B cell (primary cell): ENCODE measurements around the gene PDE4C. TPM values are rescaled to one million over a fixed set of nuclear protein-coding genes. Genes with fewer than 3 reads are reported as not detected.
"Not testable (repeated sequence)": the region's sequence is repeated elsewhere in the genome, so short reads cannot be mapped to it uniquely, and the experiment has no call there.

ENCODE experiments used
- ATAC-seq: fragments of 200-7000 bp; cut with Tn5 transposase; one replicate; pipeline ENCODE4 v1.10.0; 2021; ENCODE audit warnings: low read depth, mild to moderate bottlenecking, moderate number of reproducible peaks, moderate library complexity
- CTCF ChIA-PET: fragments of 350-600 bp; sonication (Branson Sonifier 250); formaldehyde crosslinking; loops from one replicate; lab custom pipeline; 2021; ENCODE audit warnings: antibody characterized with exemption, inconsistent platforms; lab: Charles Lee
- POLR2A ChIA-PET: fragments of 350-600 bp; sonication (Branson Sonifier 250); formaldehyde crosslinking; loops from one replicate; lab custom pipeline; 2021; ENCODE audit warnings: antibody characterized with exemption; lab: Charles Lee
- DNase-seq: peaks from one replicate; pipeline ENCODE4 v3.0.0; 2013
- H2AFZ ChIP-seq: 2 replicates; pipeline ENCODE4 v1.6.1; 2012; ENCODE audit warnings: mild to moderate bottlenecking, low read depth, low read length; ENCODE audit not compliant: insufficient read depth, poor library complexity, severe bottlenecking
- H3K27ac ChIP-seq, 2 donors: 1 replicate in 1 of 2; 2 replicates in 1 of 2; pipeline ENCODE4 v1.5.1; 2012 to 2013; ENCODE audit warnings: low read length in 2 of 2, mild to moderate bottlenecking in 2 of 2, moderate library complexity in 1 of 2
- H3K27me3 ChIP-seq, 4 experiments: fragments of 200-600 bp in 1 of 4; sonication (generic) in 1 of 4; replicated peaks in 1 of 4; 1 replicate in 2 of 4; 2 replicates in 2 of 4; pipeline versions ENCODE4 v1.6.1 to v1.7.0; 2013 to 2016; ENCODE audit warnings: low read length in 3 of 4, mild to moderate bottlenecking in 2 of 4, mixed read lengths in 1 of 4, moderate library complexity in 1 of 4; ENCODE audit not compliant: insufficient read depth in 4 of 4, control insufficient read depth in 3 of 4; ENCODE audit errors: control extremely low read depth in 1 of 4
- H3K36me3 ChIP-seq, 2 experiments: replicated peaks in 1 of 2; 1 replicate in 1 of 2; 2 replicates in 1 of 2; pipeline versions ENCODE4 v1.6.1 to v1.7.1; 2013; ENCODE audit warnings: low read length in 1 of 2; ENCODE audit not compliant: insufficient read depth in 2 of 2, control insufficient read depth in 1 of 2; ENCODE audit errors: control extremely low read depth in 1 of 2, extremely low read depth in 1 of 2
- H3K4me1 ChIP-seq, 2 donors: fragments of 200-600 bp in 1 of 2; sonication (generic) in 1 of 2; 1 replicate in 1 of 2; 2 replicates in 1 of 2; pipeline versions ENCODE4 v1.5.1 to v1.6.1; 2013 to 2017; ENCODE audit warnings: low read length in 2 of 2; ENCODE audit not compliant: control insufficient read depth in 2 of 2, insufficient read depth in 2 of 2
- H3K4me2 ChIP-seq: replicated peaks from 2 replicates; pipeline ENCODE3; 2012; ENCODE audit warnings: mild to moderate bottlenecking, low read depth, low read length; ENCODE audit not compliant: poor library complexity, severe bottlenecking
- H3K4me3 ChIP-seq, 5 experiments: fragments of 200-600 bp in 1 of 5; sonication (generic) in 1 of 5; 1 replicate in 3 of 5; 2 replicates in 2 of 5; pipeline versions ENCODE4 v1.5.1 to v1.7.0; 2011 to 2016; ENCODE audit warnings: low read length in 4 of 5, mild to moderate bottlenecking in 4 of 5, low read depth in 2 of 5, control low read depth in 1 of 5, moderate library complexity in 1 of 5; ENCODE audit not compliant: insufficient read depth in 1 of 5; ENCODE audit errors: control extremely low read depth in 1 of 5, extremely low read depth in 1 of 5
- H3K79me2 ChIP-seq: fragments of 200-600 bp; sonication (generic); one replicate; pipeline ENCODE4 v1.6.0; 2016; ENCODE audit warnings: low read length; ENCODE audit not compliant: control insufficient read depth, insufficient read depth
- H3K9ac ChIP-seq: fragments of 200-600 bp; sonication (generic); 2 replicates; pipeline ENCODE4 v1.6.1; 2017; ENCODE audit warnings: mild to moderate bottlenecking, low read length, moderate library complexity
- H3K9me3 ChIP-seq, 3 donors: one replicate each; pipeline versions ENCODE4 v1.6.1 to v1.7.1; 2013; ENCODE audit warnings: low read length in 2 of 3; ENCODE audit not compliant: control insufficient read depth in 2 of 3, insufficient read depth in 1 of 3; ENCODE audit errors: control extremely low read depth in 1 of 3
- H4K20me1 ChIP-seq: 2 replicates; pipeline ENCODE4 v1.6.0; 2012; ENCODE audit warnings: mild to moderate bottlenecking, low read length; ENCODE audit not compliant: insufficient read depth, control insufficient read depth, poor library complexity, severe bottlenecking
- H3K27ac Mint-ChIP-seq: one replicate; pipeline ENCODE4 v1.8.0; 2021; ENCODE audit warnings: mixed read lengths
- H3K27me3 Mint-ChIP-seq: one replicate; pipeline ENCODE4 v1.8.0; 2021; ENCODE audit warnings: mixed read lengths
- H3K4me1 Mint-ChIP-seq: one replicate; pipeline ENCODE4 v1.8.0; 2021; ENCODE audit warnings: mixed read lengths
- H3K4me3 Mint-ChIP-seq: one replicate; pipeline ENCODE4 v1.8.0; 2021; ENCODE audit warnings: mixed read lengths
- H3K9me3 Mint-ChIP-seq: one replicate; pipeline ENCODE4 v1.8.0; 2022; ENCODE audit warnings: mixed read lengths; ENCODE audit not compliant: insufficient read depth
- EZH2 ChIP-seq: IDR thresholded peaks from 2 replicates; pipeline ENCODE4 v1.6.1; 2012; ENCODE audit warnings: borderline replicate concordance, low read depth, mild to moderate bottlenecking, moderate library complexity, low read length; ENCODE audit not compliant: insufficient read depth, poor library complexity, severe bottlenecking
- WGBS: methylation state at CpG from one replicate; pipeline ENCODE4 v1.1.5; 2013; ENCODE audit warnings: missing lambda C conversion rate; ENCODE audit not compliant: insufficient coverage; 5-methylcytosine and 5-hydroxymethylcytosine counted together
- intact Hi-C: fragments of 100-400 bp; cut with micrococcal nuclease; formaldehyde crosslinking; loops from one replicate; pipeline ENCODE4 v1.10.0; 2022
- polyA plus RNA-seq: library from polyadenylated mRNA; depleted of rRNA; stranded (reverse); fragments of >200 nt; gene quantifications from 2 replicates; pipeline ENCODE4 v1.2.3, GENCODE V29; 2012
- total RNA-seq, 2 donors: library from RNA; stranded (reverse); fragments of 120-200 nt in 1 of 2; gene quantifications; 1 replicate in 1 of 2; 2 replicates in 1 of 2; pipeline versions ENCODE4 v1.2.3 to v1.2.4, GENCODE V29; 2013 to 2022
- TF ChIP-seq, protein P1 (sequence below): fragments of 200-600 bp; IDR thresholded peaks from one replicate; pipeline ENCODE4 v1.8.0; 2022; ENCODE audit warnings: antibody characterized with exemption, mild to moderate bottlenecking

PDE4C gene
- total and polyA plus RNA-seq, 2 donors (not counting 1 experiment from before 2014, with no cell fraction given) = not detected

GRCh38 chr19:18214779-18215433 lies 11.3 kb downstream of the PDE4C start:
- Histone ChIP-seq H3K4me2 (no peak overlapping the region), H3K27ac (no peak overlapping the region), H4K20me1 (no peaks in the 10 kb centered on the region), H3K79me2 (no peaks in the 10 kb centered on the region), H3K4me1 (no peaks in the 10 kb centered on the region), H3K9ac (no peak overlapping the region), H3K36me3 (no peaks in the 10 kb centered on the region), H3K9me3 (peaks cover 0 to 13% (median 0%) of the 10 kb centered on the region in 3 donors), H3K4me3 (no peak overlapping the region), H2AFZ (no peak overlapping the region), H3K27me3 (peaks cover 0 to 34% (median 8%) of the 10 kb centered on the region in 4 experiments)
- Mint-ChIP-seq H3K4me1 (no peaks in the 10 kb centered on the region), H3K4me3 (no peak overlapping the region), H3K27me3 (peaks cover 14% of the 10 kb centered on the region), H3K27ac (no peak overlapping the region), H3K9me3 (no peaks in the 10 kb centered on the region)
- intact Hi-C loops = no loop called here
- ATAC-seq (no peak), DNase-seq (no peak)
- ChIA-PET POLR2A (interaction anchor here (0.9 to 1.2 kb wide), 2 partner anchors 10 to 52 kb away, joined by 4 read pairs; no protein-coding TSS in a partner anchor), CTCF (interaction anchor here (0.6 kb wide), 1 partner anchor 60 kb away, joined by 3 read pairs; no protein-coding TSS in a partner anchor)
- WGBS = 48% methylated on average over 3 of the region's 7 CpGs
- TF ChIP-seq, protein P1, sequence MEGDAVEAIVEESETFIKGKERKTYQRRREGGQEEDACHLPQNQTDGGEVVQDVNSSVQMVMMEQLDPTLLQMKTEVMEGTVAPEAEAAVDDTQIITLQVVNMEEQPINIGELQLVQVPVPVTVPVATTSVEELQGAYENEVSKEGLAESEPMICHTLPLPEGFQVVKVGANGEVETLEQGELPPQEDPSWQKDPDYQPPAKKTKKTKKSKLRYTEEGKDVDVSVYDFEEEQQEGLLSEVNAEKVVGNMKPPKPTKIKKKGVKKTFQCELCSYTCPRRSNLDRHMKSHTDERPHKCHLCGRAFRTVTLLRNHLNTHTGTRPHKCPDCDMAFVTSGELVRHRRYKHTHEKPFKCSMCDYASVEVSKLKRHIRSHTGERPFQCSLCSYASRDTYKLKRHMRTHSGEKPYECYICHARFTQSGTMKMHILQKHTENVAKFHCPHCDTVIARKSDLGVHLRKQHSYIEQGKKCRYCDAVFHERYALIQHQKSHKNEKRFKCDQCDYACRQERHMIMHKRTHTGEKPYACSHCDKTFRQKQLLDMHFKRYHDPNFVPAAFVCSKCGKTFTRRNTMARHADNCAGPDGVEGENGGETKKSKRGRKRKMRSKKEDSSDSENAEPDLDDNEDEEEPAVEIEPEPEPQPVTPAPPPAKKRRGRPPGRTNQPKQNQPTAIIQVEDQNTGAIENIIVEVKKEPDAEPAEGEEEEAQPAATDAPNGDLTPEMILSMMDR = no peak
- TF ChIP-seq EZH2 = no peak

- H2AFZ ChIP-seq = no peak overlapping the region
- POLR2A ChIA-PET = interaction anchor here (0.6 kb wide), 1 partner anchor 28 kb away, joined by 3 read pairs; no protein-coding TSS in a partner anchor
- H3K27ac ChIP-seq = no peak overlapping the region
- H4K20me1 ChIP-seq = no peaks in the 10 kb centered on the region
- no peak overlapping the region for H3K4me3 ChIP-seq
- WGBS = 76% methylated on average over 13 of the region's 14 CpGs
- CTCF ChIA-PET = interaction anchor here (0.6 kb wide), 1 partner anchor 201 kb away, joined by 3 read pairs; no protein-coding TSS in a partner anchor
- H3K36me3 ChIP-seq = no peaks in the 10 kb centered on the region
- Mint-ChIP-seq H3K4me1 (no peaks in the 10 kb centered on the region), H3K4me3 (no peak overlapping the region), H3K9me3 (no peaks in the 10 kb centered on the region), H3K27me3 (peaks cover 17% of the 10 kb centered on the region), H3K27ac (no peak overlapping the region)
- no peaks in the 10 kb centered on the region for H3K79me2 ChIP-seq
- DNase-seq = no peak
- H3K27me3 ChIP-seq = peaks cover 0 to 34% (median 7%) of the 10 kb centered on the region in 4 experiments
- intact Hi-C loops = no loop called here
- ATAC-seq = no peak
- H3K4me2 ChIP-seq = no peak overlapping the region
- no peak overlapping the region for H3K9ac ChIP-seq
- H3K4me1 ChIP-seq = no peaks in the 10 kb centered on the region
- H3K9me3 ChIP-seq = peaks cover 0 to 6% (median 0%) of the 10 kb centered on the region in 3 donors
- TF ChIP-seq, protein P1 = no peak
- TF ChIP-seq EZH2 = no peak
Observed at GRCh38 chr19:18211683-18212082, 14.6 kb downstream of the PDE4C start.

DNA sequence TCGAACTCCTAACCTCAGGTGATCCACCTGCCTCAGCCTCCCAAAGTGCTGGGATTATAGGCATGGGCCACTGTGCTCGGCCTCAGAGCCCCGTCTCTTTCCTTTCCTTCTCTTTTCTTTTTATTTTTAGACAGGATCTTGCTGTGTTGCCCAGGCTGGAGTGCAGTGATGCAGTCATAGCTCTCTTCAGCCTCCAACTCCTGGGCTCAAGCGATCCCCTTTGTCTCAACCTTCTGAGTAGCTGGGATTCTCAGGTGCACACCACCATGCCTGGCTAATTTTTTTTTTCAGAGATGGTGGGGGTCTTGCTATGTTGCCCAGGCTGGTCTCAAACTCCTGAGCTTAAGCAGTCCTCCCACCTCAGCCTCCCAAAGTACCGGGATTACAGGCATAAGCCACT lies 16.3 kb downstream of the PDE4C start:
- H3K36me3 ChIP-seq, H4K20me1 ChIP-seq, H3K9ac ChIP-seq, H3K4me2 ChIP-seq, H3K9me3 Mint-ChIP-seq, H3K9me3 ChIP-seq, POLR2A ChIA-PET, H2AFZ ChIP-seq, H3K4me3 ChIP-seq, H3K4me1 Mint-ChIP-seq, ATAC-seq, H3K79me2 ChIP-seq, H3K27ac ChIP-seq, H3K4me3 Mint-ChIP-seq, intact Hi-C loops, H3K27ac Mint-ChIP-seq, DNase-seq, H3K4me1 ChIP-seq: not testable (repeated sequence)
- 74% methylated on average over 3 of the region's 5 CpGs for WGBS
- peaks cover 0 to 34% (median 7%) of the 10 kb centered on the region in 4 experiments for H3K27me3 ChIP-seq
- peaks cover 17% of the 10 kb centered on the region for H3K27me3 Mint-ChIP-seq
- CTCF ChIA-PET = interaction anchor here (0.5 to 11.5 kb wide), 9 partner anchors 14 to 202 kb away, joined by 3 to 152 read pairs (median 5); a partner anchor contains a TSS
